GM23338 (cell line): ENCODE measurements around the gene BCL2L14. TPM values are rescaled to one million over a fixed set of nuclear protein-coding genes. Genes with fewer than 3 reads are reported as not detected.

Source experiments
- ATAC-seq: fragments of 200-7000 bp; cut with Tn5 transposase; 3 replicates; pipeline ENCODE4 v1.9.1; 2020
- DNase-seq: peaks from one replicate; pipeline ENCODE4 v3.0.0-alpha.2; 2015; ENCODE audit warnings: low spot score
- H2AFZ ChIP-seq: fragments of 200-600 bp; sonication (generic); 2 replicates; pipeline ENCODE4 v1.8.0; 2016; ENCODE audit warnings: antibody characterized with exemption, mild to moderate bottlenecking, moderate library complexity
- H3F3A ChIP-seq: fragments of 200-600 bp; sonication (generic); replicated peaks from 2 replicates; pipeline ENCODE4 v1.8.0; 2017; ENCODE audit warnings: antibody characterized with exemption, mixed run types, low read depth
- H3K27ac ChIP-seq: fragments of 200-600 bp; sonication (generic); 2 replicates; pipeline ENCODE4 v1.6.1; 2016; ENCODE audit warnings: low read depth
- H3K27me3 ChIP-seq: fragments of 200-600 bp; sonication (generic); 2 replicates; pipeline ENCODE4 v1.8.0; 2016; ENCODE audit warnings: mild to moderate bottlenecking, mixed run types, moderate library complexity; ENCODE audit not compliant: insufficient read depth
- H3K36me3 ChIP-seq: fragments of 200-600 bp; sonication (generic); 2 replicates; pipeline ENCODE4 v1.8.0; 2016; ENCODE audit warnings: mild to moderate bottlenecking; ENCODE audit not compliant: insufficient read depth
- H3K4me1 ChIP-seq: fragments of 200-600 bp; sonication (generic); 2 replicates; pipeline ENCODE4 v1.8.0; 2016; ENCODE audit warnings: mild to moderate bottlenecking, moderate library complexity; ENCODE audit not compliant: insufficient read depth
- H3K4me2 ChIP-seq: fragments of 200-600 bp; sonication (generic); 2 replicates; pipeline ENCODE4 v1.7.1; 2017; ENCODE audit warnings: mixed run types
- H3K4me3 ChIP-seq: fragments of 200-600 bp; sonication (generic); 2 replicates; pipeline ENCODE4 v1.6.1; 2016; ENCODE audit warnings: mixed run types
- H3K79me2 ChIP-seq: fragments of 200-600 bp; sonication (generic); replicated peaks from 2 replicates; pipeline ENCODE4 v1.8.0; 2017; ENCODE audit warnings: mild to moderate bottlenecking; ENCODE audit not compliant: insufficient read depth
- H3K9me2 ChIP-seq: fragments of 200-600 bp; sonication (generic); 2 replicates; pipeline ENCODE4 v1.8.0; 2017; ENCODE audit not compliant: insufficient read depth
- H4K20me1 ChIP-seq: fragments of 200-600 bp; sonication (generic); replicated peaks from 2 replicates; pipeline ENCODE4 v1.8.0; 2017; ENCODE audit warnings: mild to moderate bottlenecking; ENCODE audit not compliant: insufficient read depth
- H3K27ac Mint-ChIP-seq: 2 replicates; pipeline ENCODE4 v1.8.0; 2020; ENCODE audit warnings: inconsistent platforms, mild to moderate bottlenecking, moderate library complexity, mixed read lengths
- H3K27me3 Mint-ChIP-seq: 3 replicates; pipeline ENCODE4 v1.8.0; 2022; ENCODE audit warnings: low read depth, mild to moderate bottlenecking, moderate library complexity, mixed read lengths, inconsistent platforms; ENCODE audit not compliant: insufficient read depth, poor library complexity
- H3K36me3 Mint-ChIP-seq: 3 replicates; pipeline ENCODE4 v1.8.0; 2021; ENCODE audit warnings: low read depth, mild to moderate bottlenecking, inconsistent platforms, moderate library complexity, mixed read lengths
- H3K4me1 Mint-ChIP-seq: 3 replicates; pipeline ENCODE4 v1.8.0; 2020; ENCODE audit warnings: mild to moderate bottlenecking, inconsistent platforms, mixed read lengths
- H3K4me3 Mint-ChIP-seq: 3 replicates; pipeline ENCODE4 v1.8.0; 2021; ENCODE audit warnings: moderate library complexity, mild to moderate bottlenecking, inconsistent platforms, mixed read lengths
- H3K9me3 Mint-ChIP-seq: 3 replicates; pipeline ENCODE4 v1.8.0; 2020; ENCODE audit warnings: moderate library complexity, mild to moderate bottlenecking, inconsistent platforms, mixed read lengths
- CREB1 ChIP-seq: fragments of 250-450 bp; sonication (Bioruptor Pico); IDR thresholded peaks from 2 replicates; pipeline ENCODE4 v1.5.0; 2020; ENCODE audit warnings: low read depth, mild to moderate bottlenecking, moderate library complexity
- CTCF ChIP-seq, 2 experiments: fragments of 200-600 bp in 1 of 2; sonication (generic) in 1 of 2; conservative IDR thresholded peaks; 2 replicates each; pipeline versions ENCODE4 v1.5.1 to v1.6.1; 2016 to 2017; ENCODE audit warnings: antibody characterized with exemption in 2 of 2, low read depth in 2 of 2, mild to moderate bottlenecking in 2 of 2, moderate library complexity in 1 of 2
- EZH2 ChIP-seq: fragments of 200-600 bp; sonication (generic); IDR thresholded peaks from one replicate; pipeline ENCODE4 v1.8.0; 2017; ENCODE audit warnings: antibody characterized with exemption, mild to moderate bottlenecking, low read depth; ENCODE audit not compliant: unreplicated experiment
- POLR2AphosphoS5 ChIP-seq: IDR thresholded peaks from 2 replicates; pipeline ENCODE4 v1.6.1; 2016; ENCODE audit warnings: antibody characterized with exemption, low read depth
- ZNF331 ChIP-seq: fragments of 250-450 bp; sonication (Bioruptor Pico); IDR thresholded peaks from 2 replicates; pipeline ENCODE4 v1.5.0; 2020; ENCODE audit warnings: low read depth, mild to moderate bottlenecking, moderate library complexity
- ZNF462 ChIP-seq: fragments of 250-450 bp; sonication (Bioruptor Pico); IDR thresholded peaks from 2 replicates; pipeline ENCODE4 v1.5.0; 2020; ENCODE audit warnings: mild to moderate bottlenecking, moderate library complexity
- polyA plus RNA-seq: library from polyadenylated mRNA; unstranded; fragments of >200 nt; fragmentation: Nextera tagmentation; extraction: Ambion mirVana; gene quantifications from 2 replicates; pipeline ENCODE4 v1.2.1, GENCODE V29; 2016
- total RNA-seq: library from RNA; depleted of rRNA; stranded (reverse); fragments of >200 nt; shearing (Covaris generic); gene quantifications from 2 replicates; pipeline ENCODE4 v1.2.3, GENCODE V29; 2014

Gene BCL2L14
- total and polyA plus RNA-seq, 2 experiments from 2014 or later: 2.1 to 2.7 TPM

GRCh38 chr12:12034344-12034743 lies 36.4 kb upstream of the BCL2L14 start (continued):
- TF ChIP-seq ZNF462 (CRISPR knock-in tag) (no peak), POLR2AphosphoS5 (no peak)

- Histone ChIP-seq H3K79me2 (no peaks in the 10 kb centered on the region), H3K36me3 (no peaks in the 10 kb centered on the region), H4K20me1 (no peaks in the 10 kb centered on the region), H3F3A (no peaks in the 10 kb centered on the region), H3K27me3 (no peaks in the 10 kb centered on the region), H3K27ac (no peak overlapping the region), H2AFZ (no peak overlapping the region), H3K9me2 (no peaks in the 10 kb centered on the region), H3K4me1 (peaks cover 10% of the 10 kb centered on the region; the same call in 1 of the 2 replicates), H3K4me2 (no peak overlapping the region), H3K4me3 (no peak overlapping the region)
- Mint-ChIP-seq H3K27ac (no peak overlapping the region), H3K36me3 (peaks cover 4% of the 10 kb centered on the region; the same call in 1 of the 3 replicates), H3K4me3 (no peak overlapping the region), H3K27me3 (peaks cover 9% of the 10 kb centered on the region), H3K4me1 (peaks cover 11% of the 10 kb centered on the region), H3K9me3 (peaks cover 12% of the 10 kb centered on the region; the same call in 2 of the 3 replicates)
- DNase-seq (no peak), ATAC-seq (no peak)
- TF ChIP-seq POLR2AphosphoS5 (no peak), EZH2 (no peak), ZNF331 (CRISPR knock-in tag) (no peak), CREB1 (CRISPR knock-in tag) (no peak), CTCF (conservative IDR thresholded peaks at IDR 0.05; ENCODE audit: low read depth in 2 of 2) (no peak)
Observed at GRCh38 chr12:12035229-12035628, 35.5 kb upstream of the BCL2L14 start.
